Mesodermal cell (in vitro differentiated cells): ENCODE results near the gene DAB1.

ENCODE experiments used
- H3K27ac ChIP-seq: 2 replicates; pipeline ENCODE4 v1.7.0; 2013; ENCODE audit warnings: mild to moderate bottlenecking, low read depth, low read length, moderate library complexity; ENCODE audit not compliant: severe bottlenecking
- H3K36me3 ChIP-seq: 2 replicates; pipeline ENCODE4 v1.7.1; 2013; ENCODE audit warnings: mild to moderate bottlenecking, low read length, moderate library complexity; ENCODE audit not compliant: control insufficient read depth, insufficient read depth
- H3K4me1 ChIP-seq: one replicate; pipeline ENCODE4 v1.7.1; 2013; ENCODE audit warnings: mild to moderate bottlenecking, low read length; ENCODE audit not compliant: insufficient read depth, control insufficient read depth, poor library complexity, severe bottlenecking
- H3K4me3 ChIP-seq: 2 replicates; pipeline ENCODE4 v1.7.0; 2013; ENCODE audit warnings: low read length, control low read depth, mild to moderate bottlenecking; ENCODE audit not compliant: insufficient read depth, poor library complexity, severe bottlenecking; ENCODE audit errors: extremely low read depth
- H3K9me3 ChIP-seq: 2 replicates; pipeline ENCODE4 v1.7.1; 2013; ENCODE audit warnings: mild to moderate bottlenecking, low read length, moderate library complexity; ENCODE audit not compliant: control insufficient read depth
- WGBS, 2 experiments: methylation state at CpG; one replicate each; pipeline ENCODE4 v1.1.5; 2013; ENCODE audit warnings: missing lambda C conversion rate in 2 of 2; ENCODE audit not compliant: insufficient coverage in 2 of 2; 5-methylcytosine and 5-hydroxymethylcytosine counted together

The DAB1 gene

DNA sequence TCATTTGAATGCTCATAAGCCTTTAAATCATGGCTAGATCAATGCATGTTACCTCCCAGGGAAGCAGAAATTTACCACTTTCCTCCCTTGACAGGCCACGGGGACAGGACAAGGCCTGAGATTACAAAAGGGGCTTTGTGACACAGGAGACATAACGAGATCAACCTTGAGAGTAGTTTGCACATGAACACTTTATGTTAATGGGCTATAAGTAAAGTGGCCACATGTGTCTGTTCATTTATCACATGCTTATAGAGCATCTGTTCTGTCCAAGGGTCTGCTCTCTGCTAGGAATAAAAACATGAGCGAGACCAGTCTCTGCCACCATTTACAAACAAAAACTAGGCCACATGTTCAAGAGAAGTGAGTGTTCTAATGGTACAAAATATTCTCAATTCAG is 314.0 kb downstream of the DAB1 start:
- no peaks in the 10 kb centered on the region for H3K36me3 ChIP-seq
- H3K4me1 ChIP-seq = no peaks in the 10 kb centered on the region
- no peaks in the 10 kb centered on the region for H3K9me3 ChIP-seq
- no peak overlapping the region for H3K4me3 ChIP-seq
- H3K27ac ChIP-seq = no peak overlapping the region
- 57 to 71% methylated on average over 1 of the region's 3 CpGs for WGBS, 2 experiments

DNA sequence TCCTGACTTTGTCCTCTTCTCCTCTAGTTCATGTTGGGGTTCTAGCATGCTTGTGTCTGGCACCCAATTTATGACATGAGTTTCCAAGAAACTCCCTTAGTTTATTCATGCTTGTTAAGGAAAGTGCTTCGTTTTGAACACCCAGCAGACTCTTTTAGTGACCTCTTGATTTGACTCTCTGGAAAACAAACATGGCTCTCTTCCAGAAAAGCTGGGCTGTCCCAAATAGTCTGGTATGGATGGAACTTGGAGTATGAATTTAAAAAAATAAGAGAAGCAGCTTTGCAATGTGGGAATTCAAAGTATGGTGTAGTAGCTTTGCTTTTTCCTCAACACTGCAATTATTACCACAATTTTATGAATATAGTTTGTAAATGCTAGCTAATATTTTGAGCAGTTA is 314.6 kb downstream of the DAB1 start:
- Histone ChIP-seq H3K4me3 (no peak overlapping the region), H3K36me3 (no peaks in the 10 kb centered on the region), H3K4me1 (no peaks in the 10 kb centered on the region), H3K9me3 (no peaks in the 10 kb centered on the region), H3K27ac (no peak overlapping the region)
- 89% methylated on average over 1 of the region's 1 CpG; no CpG with 5 or more reads in 1 of the 2 experiments for whole genome bisulfite sequencing, 2 experiments

DNA sequence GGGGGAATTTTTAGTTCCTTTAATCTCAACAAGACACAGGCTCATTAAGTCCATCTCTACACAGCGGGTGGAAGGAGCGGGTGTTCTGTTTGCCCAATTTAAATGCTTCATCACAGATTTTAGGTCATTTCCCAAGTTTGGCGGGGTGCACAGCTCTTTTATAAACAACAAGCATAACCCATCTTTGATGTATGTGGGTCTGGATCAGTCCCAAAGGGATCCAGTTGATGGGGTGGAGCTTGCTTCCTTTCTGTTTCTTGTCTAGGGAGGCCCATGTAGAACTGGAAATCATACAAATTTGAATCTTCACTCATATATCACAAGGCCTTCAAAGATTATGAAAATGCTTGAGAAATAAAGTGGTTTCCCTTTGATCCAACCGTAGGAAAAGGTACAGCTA is 317.6 kb downstream of the DAB1 start:
- no peak overlapping the region for H3K27ac ChIP-seq
- H3K4me3 ChIP-seq = no peak overlapping the region
- H3K9me3 ChIP-seq = no peaks in the 10 kb centered on the region
- 100% methylated on average over 2 of the region's 4 CpGs for WGBS, 2 experiments
- no peaks in the 10 kb centered on the region for H3K4me1 ChIP-seq
- H3K36me3 ChIP-seq = no peaks in the 10 kb centered on the region

DNA sequence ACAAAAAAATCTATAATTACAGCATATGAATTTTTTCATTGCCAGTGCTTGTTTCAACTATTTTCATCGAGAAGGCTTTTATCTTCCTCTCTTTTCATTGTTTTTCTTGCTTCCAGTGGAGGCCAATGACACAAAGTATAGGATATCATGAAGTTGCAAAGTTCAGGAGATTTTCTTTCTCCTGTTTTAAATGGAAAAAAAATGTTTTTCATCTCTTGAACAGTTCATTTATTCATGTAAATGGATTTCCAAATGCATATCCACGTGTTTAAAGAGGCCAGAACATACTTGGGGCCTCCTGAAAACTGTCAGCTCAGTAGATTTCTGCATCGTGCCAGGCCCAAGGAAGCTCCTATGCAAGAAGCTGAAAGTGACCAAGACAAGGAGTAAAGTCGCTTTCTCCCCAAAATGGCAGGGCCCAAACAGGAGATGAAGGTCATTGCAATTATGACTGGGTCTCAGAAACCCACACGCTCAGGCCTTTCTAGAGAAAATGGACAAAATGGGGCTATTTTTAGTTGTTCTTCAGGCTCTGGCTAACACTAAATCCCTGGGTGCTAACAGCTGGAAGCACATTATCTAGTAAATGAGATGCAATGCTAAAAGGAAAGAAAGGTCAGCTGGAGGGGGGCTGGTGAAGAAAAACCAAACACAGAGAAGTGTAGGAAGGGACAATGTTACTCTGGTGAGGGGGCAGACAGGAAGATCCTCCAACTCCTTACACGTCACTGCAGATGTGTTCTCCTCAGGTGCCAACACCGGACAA is 321.1 kb downstream of the DAB1 start:
- 65 to 76% methylated on average over 5 to 6 of the region's 7 CpGs for WGBS, 2 experiments
- Histone ChIP-seq H3K27ac (no peak overlapping the region), H3K36me3 (no peaks in the 10 kb centered on the region), H3K4me1 (no peaks in the 10 kb centered on the region), H3K9me3 (no peaks in the 10 kb centered on the region), H3K4me3 (no peak overlapping the region)

DNA sequence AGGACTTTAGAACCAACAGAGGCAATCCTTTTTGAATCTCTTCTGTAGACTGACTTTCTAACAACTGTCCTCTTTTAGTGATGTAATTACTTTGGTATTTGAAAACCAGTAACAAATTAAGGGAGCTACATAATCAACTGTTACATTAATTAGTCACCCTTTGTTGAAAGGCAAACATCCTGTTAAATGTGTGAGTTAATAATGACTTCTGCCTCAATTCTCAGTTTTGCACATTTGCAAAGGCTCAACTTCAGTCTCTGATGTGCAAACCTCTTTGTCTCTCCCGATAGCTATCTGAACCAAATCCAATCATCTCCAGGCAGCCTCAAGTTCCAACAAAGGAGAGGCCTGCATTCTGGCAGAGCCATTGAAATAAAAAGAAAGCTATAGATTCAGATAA is 322.7 kb downstream of the DAB1 start:
- Histone ChIP-seq H3K9me3 (no peaks in the 10 kb centered on the region), H3K36me3 (no peaks in the 10 kb centered on the region), H3K27ac (no peak overlapping the region), H3K4me1 (no peaks in the 10 kb centered on the region), H3K4me3 (no peak overlapping the region)
- 60% methylated on average over 1 of the region's 1 CpG; no CpG with 5 or more reads in 1 of the 2 experiments for WGBS, 2 experiments

- WGBS, 2 experiments = 83 to 91% methylated on average over 2 of the region's 2 CpGs
- Histone ChIP-seq H3K4me3 (no peak overlapping the region), H3K27ac (no peak overlapping the region), H3K4me1 (no peaks in the 10 kb centered on the region), H3K9me3 (no peaks in the 10 kb centered on the region), H3K36me3 (no peaks in the 10 kb centered on the region)
These were observed 329.1 kb downstream of the DAB1 start for GRCh38 chr1:57094749-57095148.

DNA sequence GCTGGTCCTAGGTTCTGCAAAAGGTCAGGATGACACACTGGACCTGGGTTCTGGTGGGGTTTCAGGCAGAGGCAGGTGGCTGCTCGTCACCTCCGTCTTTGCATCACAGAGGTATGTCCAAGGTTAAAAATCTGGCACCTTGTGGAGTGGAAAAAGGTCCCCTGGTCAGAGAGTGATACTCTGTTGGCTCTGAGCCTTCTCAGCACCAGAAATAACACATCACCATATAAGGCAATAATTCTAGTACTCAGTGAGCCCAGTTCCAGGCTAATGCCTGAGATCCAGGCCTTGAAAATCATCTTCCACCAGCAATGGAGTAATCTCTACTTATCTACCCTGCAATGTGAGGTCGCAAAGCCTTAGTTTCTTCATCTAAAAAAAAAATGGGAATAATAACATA is 330.7 kb downstream of the DAB1 start:
- Histone ChIP-seq H3K9me3 (no peaks in the 10 kb centered on the region), H3K4me1 (no peaks in the 10 kb centered on the region), H3K27ac (no peak overlapping the region), H3K36me3 (no peaks in the 10 kb centered on the region), H3K4me3 (no peak overlapping the region)
- WGBS, 2 experiments = 76 to 92% methylated on average over 2 of the region's 3 CpGs

DNA sequence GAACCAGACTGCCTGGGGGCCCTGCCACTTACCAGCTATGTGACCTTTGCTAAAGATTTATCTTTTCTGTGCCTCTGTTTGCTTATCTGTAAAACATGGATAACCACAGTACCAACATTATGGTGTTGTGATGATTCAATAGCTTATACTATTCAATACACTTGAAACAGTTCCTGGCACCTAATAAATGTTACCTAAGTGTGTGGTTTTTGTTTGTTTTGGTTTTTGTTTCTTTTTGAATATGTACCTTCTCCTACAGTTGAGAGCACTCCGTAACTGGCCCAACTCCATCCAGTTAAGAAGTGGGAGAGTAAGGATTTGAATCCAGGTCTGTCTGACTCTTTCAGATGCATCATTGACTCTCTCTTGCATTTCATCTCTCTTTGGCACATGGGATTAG is 332.2 kb downstream of the DAB1 start:
- H3K9me3 ChIP-seq = no peaks in the 10 kb centered on the region
- no peak overlapping the region for H3K27ac ChIP-seq
- WGBS, 2 experiments = 100% methylated on average over 1 of the region's 1 CpG; no CpG with 5 or more reads in 1 of the 2 experiments
- H3K4me3 ChIP-seq = no peak overlapping the region
- H3K4me1 ChIP-seq = no peaks in the 10 kb centered on the region
- H3K36me3 ChIP-seq = no peaks in the 10 kb centered on the region

DNA sequence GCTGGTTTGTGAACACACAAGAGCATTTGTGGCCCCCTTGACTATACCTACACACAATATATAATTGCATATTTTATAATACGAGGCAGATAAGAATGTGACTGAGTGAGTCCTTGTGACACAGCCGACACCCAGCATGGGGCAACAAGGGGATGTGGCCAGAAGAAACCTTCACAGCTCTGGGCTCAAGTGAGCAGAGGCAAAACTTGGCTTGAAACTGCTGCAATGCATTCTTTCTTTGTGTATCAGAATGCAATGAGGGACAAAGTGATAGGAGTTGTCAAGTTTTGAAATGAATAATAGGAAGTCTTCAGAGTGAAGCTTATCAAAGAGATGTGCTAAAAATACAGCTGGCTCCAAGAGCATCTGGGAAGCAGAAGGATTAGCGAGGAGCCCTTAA is 334.0 kb downstream of the DAB1 start:
- Histone ChIP-seq H3K4me1 (no peaks in the 10 kb centered on the region), H3K4me3 (no peak overlapping the region), H3K9me3 (no peaks in the 10 kb centered on the region), H3K27ac (no peak overlapping the region), H3K36me3 (no peaks in the 10 kb centered on the region)
- WGBS, 2 experiments = 89 to 100% methylated on average over 1 to 2 of the region's 3 CpGs

GRCh38 chr1:57089221-57089620 is 334.6 kb downstream of the DAB1 start:
- H3K4me1 ChIP-seq = no peaks in the 10 kb centered on the region
- no peaks in the 10 kb centered on the region for H3K9me3 ChIP-seq
- no peak overlapping the region for H3K27ac ChIP-seq
- no peak overlapping the region for H3K4me3 ChIP-seq
- 72 to 100% methylated on average over 2 of the region's 4 CpGs for WGBS, 2 experiments
- H3K36me3 ChIP-seq = no peaks in the 10 kb centered on the region

- Histone ChIP-seq H3K27ac (no peak overlapping the region), H3K4me3 (no peak overlapping the region), H3K9me3 (no peaks in the 10 kb centered on the region), H3K36me3 (no peaks in the 10 kb centered on the region), H3K4me1 (no peaks in the 10 kb centered on the region)
- WGBS, 2 experiments = 82 to 87% methylated on average over 2 to 4 of the region's 6 CpGs
These were observed 335.2 kb downstream of the DAB1 start for GRCh38 chr1:57088653-57089052.
